ENCODE measurements around the gene SLC10A3. TPM values are rescaled to one million over a fixed set of nuclear protein-coding genes. Genes with fewer than 3 reads are reported as not detected.

Gene SLC10A3
- polyA plus RNA-seq, 1 donor = 15.2 TPM

DNA sequence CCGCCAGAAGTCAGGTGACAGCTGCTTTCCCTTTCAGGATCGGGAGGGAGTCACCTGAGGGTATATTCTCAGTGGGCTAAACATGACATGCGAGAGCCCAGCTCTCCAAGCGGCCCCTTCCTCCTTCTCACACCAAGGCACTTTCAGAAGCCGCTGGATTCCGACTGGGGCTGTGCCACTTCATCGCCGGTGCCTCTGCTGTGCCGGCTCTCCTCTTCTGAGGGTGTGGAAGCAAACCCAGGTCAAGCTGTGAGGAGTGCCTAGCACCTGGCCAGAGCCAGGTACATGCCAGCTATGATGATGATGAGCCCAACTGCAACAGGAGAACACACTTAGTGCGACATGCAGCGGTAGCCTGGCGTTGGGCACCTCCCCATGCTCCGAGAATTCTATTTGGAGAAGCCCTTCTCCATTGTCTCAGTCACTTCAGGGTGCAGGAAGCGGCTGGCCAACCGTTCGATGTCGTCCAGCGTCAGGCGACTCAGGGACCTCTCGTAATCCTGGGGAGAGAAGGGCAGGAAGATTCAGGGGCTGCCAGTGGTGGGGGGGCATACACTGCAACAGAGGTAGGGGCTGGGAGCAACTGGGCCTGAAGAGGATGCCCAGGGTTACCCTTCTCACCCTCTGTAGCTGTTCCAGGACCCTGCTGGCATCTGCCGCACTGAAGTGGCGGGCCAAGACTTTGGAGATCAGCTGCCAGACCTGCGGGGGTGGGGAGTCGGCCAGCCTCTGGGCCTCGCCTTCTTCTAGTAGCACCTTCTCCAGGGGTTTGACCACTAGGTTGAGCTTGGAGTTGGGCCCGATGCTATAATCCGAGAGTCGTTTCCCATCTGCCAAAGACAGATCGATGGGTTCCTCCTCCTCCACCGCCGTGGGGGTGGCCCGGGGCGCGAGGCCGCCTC, 5.0 kb downstream of the SLC10A3 start:
- DNase-seq = no peak

DNA sequence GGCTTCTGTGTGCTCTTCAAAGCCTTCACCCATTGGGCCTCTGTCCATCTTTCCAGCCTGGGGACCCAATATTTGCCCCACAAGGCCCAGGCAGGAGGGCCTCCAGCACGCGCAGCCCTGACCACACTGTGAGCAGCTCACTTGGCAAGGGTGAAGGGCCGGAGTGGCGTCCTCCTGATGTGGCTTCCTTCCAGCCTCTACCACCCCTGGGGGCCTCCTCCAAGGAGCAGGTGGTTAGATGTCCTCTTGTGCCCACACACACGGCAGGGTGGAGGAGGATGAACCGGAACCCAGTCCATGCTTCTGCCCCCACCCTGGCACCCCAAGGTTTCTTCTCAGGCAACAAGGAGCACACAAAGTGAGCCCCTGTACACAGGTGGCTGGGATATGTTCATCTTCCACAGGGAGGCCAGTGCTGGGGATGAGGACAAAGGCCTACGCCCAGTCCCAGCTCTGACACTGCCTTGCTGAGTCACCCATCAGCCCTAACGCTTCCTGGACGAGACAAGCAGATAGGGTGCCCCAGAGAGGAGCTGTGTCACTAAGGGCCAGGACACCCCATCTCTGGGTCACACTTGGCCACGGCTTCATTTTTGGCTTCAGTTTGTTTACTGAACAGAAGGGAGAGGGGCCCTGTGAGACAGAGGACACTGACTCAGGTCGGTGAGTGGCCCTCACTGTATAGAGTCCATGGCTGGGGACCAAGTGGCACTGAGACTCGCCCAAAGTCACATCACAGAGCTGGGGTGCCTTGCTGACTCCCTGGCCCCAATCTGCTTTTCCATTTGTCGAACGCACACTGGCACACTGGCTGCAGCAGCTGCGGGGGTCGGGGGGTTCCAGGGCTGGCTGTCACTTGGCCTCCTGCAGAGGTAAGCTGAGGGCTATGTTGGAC, 5.9 kb downstream of the SLC10A3 start:
- DNase-seq = no peak

DNA sequence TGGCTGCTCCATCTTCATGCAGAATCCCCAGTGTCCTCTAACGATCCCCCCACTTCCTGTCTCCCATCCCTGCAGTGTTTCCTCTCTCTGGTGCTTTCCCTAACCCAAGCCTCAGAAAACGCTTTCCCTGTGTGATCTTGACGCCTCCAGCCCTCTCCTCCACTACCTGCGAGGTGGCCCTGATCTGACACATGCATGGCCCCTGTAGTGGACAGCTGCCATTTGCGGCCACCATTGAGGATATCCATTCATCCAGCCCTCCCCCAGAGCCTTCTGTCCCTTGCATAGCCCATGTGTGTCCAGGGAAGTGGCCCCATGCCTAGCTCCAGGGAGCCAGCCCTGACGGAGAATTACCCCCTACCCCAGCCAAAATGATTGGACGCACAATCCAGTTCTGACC, 7.1 kb downstream of the SLC10A3 start:
- DNase-seq = no peak

DNA sequence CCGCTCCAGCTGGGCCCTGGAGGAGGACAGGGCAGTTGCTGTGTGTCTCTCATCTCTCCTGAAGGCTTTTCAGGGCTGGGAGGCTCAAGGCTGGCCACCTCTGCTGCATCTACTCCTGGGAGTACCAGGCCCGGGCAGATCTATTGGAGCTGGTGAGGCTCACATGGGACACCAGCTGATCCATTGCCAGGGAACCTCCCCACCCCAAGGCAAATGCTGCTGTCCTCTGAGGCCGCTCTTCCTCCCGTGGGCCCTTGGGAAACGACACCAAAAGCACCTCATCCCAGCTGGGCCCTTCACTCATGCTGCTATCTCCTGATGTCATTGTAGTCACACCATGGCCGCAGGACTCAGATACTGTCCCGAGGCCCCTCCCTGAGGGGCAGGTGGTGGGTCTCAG, 7.6 kb downstream of the SLC10A3 start:
- DNase-seq = no peak

DNA sequence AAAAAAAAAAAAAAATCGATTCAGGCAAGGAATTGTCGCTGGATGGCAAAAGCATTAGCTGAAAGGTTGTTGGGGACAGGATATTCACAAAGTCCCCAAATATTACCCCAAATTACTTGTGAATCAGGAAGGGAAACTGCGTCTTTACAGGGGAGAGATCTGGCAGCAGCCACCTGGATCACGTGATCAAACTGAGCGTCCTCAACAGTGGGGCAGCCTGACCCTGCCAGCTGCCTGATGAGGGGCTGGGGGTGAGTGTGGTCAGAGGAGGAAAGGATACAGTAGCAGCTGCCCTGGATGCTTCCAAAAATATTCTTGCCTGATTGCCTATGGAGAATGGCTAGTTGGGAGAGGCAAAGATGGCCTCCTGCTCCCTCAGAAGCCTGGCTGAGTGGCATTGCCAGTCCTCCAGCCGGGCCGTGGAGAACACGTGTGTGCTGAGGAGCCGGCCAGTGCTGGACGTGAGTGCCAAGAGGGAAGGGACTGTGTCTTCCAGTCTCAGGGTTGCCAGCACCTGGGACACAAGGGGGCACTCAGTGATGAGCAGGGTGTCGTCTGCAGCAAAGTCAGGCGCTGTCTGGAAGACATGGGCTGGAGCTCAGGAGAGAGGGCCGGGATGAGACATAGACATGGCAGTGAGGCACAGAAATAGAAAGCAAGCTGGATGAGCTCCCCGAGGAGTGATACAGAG, 8.4 kb downstream of the SLC10A3 start:
- DNase-seq = no peak

DNA sequence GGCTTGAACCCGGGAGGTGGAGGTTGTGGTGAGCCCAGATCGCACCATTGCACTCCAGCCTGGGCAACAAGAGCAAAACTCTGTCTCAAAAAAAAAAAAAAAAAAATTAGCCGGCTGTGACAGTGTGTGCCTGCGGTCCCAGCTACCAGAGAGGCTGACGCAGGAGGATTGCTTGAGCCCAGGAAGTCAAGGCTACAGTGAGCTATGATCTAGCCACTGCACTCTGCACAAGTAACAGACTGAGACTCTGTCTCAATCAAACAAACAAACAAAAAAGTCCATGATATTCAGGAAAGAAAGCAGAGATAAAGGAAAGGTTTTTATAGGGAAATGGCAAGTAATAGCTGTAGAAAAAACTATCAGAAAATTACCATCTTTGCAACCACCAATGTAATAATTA, 9.2 kb downstream of the SLC10A3 start:
- no peak for DNase-seq

DNA sequence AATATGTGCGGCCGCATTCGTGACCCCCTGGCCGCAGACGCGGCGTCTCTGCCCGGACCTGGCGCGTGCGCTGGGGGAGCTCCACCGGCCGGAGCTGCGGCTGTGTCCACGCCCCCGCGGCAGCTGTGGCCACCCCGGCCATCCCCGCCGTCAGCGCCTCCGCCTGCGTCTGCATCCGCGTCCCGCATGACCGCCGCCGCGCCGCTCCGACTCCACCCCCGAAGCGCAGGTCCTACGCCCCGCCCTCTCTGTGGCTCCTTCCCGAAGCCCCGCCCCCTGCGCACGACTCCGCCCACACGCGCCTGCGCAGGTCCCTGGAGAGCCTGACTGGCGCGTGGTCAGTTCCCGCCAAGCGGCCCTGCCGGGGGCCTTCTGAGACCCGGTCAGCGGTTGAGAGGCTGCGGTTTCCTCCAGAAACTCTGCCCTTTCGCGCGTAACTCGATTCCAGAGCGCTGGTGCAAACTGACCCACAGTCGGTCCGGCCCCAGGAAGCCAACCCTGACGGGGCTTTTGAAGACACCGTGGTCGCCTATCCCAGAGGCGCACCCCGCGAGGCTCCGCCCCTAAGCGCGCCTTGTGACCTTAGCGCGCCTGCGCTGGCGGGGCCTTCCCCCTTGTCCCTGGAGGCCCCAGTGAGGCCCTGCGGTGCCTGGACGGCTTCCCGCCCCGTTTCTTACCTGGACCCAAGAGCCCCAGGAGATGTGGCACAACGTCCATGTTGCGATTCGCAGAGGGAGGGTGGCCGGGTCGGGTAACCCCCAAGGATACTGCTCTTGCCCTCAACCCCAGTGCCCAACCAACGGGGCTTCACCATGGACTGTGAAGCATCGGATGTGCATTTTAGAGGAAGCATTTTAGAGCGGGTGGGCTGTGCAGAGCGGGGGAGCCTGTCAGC, 11.5 kb downstream of the SLC10A3 start, which contains the start of gene LAGE3:
Gene LAGE3, minus strand, starts transcription at position 554 of the 895 bp plus-strand sequence. Its CDS starts 366 bp downstream, at position 188.
- DNase-seq = peak; percentile 82

DNA sequence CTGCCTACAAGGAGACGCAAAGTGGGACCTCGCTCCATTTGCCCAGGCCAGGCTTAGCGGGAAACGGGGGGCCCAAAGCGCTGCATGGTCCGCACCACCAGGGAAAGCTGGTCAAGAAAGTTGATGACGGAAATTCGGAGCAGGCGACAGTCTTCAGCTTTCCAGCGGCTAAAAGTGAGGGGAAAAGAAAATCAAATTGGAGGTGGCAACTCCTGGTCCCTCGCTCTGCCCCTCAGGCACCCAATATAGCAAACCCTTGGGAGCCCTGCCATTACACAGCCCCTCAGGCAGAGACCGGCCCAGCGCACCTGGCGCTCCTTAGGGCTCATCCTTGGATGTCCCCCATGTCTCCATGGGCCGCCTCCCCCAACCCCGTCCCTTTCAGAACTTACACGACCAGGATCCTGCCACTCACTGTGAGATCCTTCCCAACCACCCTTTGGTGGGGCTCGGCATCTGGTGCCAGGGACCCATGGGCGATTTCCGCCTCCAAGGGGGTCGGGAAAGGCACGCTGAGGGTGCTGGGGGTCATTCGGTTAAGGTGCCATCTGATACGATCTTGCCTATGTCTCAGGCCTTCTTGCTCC, 12.4 kb downstream of the SLC10A3 start:
- no peak for DNase-seq

DNA sequence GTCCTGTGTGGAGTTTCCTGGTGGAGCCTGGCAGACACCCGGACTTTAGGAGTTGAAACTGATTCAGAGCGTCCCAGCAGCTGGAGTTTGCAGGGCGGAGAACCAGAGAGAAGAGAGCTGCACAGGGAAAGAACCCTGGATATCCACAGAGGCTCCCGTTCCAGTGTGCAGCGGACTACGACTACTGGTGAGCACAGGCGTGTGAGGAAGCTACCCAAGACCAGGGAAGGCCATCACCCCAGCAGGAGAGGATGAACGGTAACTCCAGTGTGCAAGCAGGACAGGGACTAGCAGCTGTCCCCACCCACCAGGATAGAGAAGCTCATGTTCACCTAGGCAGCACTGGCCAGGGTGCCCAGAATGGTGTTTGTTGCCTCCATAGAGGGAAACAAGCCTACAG, 13.6 kb downstream of the SLC10A3 start:
- no peak for DNase-seq

DNA sequence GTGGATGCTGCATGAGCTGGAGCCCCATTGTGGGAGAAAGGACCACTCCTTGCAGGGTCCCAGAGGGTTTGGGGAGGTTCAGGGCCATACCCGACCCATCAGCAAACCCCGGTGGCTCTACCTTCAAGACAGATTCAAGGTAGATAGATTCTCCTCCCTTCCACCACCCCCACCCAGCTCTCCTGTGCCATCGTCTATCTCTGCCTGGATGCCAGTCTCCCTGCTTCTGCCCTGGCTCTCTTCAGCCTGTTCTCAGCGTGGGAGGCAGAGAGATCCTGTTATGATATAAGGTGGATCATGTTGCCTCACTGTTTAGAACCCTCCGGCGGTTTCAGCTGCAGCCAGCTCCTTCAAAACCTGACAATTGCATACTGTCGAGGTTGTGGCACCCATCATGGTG, 16.7 kb downstream of the SLC10A3 start:
- DNase-seq = no peak

DNA sequence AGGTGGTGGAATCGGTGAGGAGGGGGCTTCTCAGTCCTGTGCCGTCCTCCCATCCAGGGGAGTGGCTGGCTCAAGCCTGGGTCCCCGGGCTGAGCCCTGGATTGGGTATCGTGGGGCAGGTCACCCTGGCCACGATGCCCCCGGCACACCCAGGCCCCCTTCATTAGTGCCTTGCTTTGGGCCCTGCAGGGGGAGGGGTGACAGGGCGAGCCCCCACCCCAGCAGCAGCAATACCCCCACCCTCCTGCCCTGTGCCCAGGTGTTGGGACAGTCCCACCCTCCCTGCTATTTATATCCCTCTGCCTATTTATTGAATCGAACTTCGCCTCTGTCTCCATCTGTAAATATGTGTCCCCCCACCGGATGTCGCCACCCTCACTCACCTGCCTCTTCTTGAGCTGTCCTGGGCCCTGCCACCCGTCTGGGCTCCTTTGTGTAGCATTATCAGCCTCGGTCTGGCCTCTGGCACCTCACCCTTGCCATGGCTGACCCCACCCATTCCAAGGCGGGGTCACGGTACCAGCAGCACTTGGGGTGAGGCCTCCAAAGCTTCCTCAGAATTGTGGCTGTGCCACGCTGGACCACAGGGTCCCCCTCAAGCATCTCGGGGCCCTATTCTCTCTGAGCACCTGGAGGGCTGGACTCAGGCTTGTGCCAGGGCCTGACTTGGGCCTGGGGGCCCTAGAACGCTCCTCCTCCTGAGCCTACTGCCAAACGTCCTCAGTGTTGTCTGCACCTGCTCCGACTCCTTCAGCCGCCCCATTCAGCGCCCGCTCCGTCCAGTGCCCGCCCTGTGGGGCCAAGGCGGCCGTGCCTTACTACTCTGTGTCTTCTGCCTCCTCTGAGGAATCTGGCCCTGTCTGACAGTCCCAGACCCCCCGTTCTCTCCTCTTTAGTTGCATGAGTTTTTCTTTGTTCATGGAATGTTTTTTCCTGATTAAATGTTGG, 17.5 kb downstream of the SLC10A3 start:
- no peak for DNase-seq

DNA sequence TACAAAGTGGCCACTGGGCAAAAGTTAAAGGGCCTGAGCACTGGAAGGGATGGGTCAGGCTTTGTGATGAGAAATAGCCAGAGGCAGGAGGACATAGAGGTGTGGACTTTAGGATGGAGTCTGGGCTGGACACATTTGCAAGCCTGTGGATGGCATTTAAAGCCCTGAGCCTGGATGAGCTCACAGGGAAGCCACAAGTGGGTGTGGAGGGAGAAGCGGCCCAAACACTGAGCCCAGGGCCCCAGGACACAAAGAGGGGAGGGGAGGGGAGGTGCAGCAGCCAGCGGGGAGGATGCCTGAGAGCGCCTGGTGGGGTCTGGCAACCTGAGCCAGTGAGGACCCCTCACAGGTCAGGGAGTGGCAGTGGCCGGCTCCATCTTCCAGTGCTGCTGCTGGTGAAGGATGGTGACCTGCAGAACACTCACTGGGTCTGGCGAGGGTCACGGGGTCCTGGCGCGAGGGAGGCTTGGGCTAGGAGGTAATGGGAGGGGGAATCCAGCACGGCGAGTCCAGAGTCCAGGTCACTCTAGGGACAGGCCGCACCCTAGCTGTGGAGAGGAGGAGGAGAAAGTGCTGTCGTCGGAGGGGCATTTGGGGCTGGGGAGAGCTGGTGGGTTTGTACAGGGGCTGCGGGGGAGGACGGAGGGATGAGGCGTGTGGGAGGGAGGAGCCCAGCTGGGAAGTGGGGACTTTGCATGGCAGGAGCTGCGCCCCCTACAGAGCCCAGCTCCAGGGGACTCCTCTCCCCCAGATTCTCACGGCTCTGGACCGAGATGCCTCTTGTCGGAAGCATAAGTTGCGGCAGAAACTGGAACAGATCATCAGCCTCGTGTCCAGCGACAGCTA, 18.4 kb downstream of the SLC10A3 start:
- DNase-seq = no peak

DNA sequence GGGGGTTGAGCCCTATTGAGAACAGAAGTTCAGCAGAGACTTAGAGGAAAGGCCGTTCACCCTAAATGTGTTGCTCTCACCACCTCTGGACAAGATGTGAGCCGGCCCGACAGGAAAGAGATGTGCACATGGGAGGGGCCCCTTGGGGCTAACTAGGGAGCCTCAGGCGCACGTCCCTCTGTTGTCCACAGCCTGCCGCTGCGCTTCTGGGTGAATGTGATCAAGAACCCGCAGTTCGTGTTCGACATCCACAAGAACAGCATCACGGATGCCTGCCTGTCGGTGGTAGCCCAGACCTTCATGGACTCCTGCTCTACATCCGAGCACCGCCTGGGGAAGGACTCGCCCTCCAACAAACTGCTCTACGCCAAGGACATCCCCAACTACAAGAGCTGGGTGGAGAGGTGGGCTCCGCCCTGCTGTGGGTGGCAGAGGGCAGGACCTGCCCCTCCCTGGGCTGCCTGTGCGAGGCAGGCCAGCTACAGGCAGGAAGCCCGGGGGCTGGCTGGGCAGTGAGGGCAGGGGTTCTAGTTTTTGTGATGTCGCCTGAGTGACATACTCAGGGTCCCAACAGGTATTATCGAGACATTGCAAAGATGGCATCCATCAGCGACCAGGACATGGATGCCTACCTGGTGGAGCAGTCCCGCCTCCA, 19.4 kb downstream of the SLC10A3 start:
- no peak for DNase-seq

DNA sequence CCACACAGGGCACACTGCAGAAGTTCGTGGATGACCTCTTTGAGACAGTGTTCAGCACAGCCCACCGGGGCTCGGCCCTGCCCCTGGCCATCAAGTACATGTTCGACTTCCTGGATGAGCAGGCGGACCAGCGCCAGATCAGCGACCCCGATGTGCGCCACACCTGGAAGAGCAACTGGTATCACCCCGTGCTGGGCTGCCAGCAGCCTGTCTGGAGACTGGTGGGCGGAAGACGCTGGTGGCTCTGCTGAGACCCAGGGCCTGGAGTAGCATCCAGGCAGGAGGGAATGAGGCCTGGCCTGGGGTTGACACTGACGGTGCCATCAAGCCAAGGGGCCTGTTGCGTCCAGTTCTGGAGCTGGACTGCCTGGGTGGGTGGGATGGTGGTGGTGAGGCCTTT, 20.0 kb downstream of the SLC10A3 start:
- no peak for DNase-seq

DNA sequence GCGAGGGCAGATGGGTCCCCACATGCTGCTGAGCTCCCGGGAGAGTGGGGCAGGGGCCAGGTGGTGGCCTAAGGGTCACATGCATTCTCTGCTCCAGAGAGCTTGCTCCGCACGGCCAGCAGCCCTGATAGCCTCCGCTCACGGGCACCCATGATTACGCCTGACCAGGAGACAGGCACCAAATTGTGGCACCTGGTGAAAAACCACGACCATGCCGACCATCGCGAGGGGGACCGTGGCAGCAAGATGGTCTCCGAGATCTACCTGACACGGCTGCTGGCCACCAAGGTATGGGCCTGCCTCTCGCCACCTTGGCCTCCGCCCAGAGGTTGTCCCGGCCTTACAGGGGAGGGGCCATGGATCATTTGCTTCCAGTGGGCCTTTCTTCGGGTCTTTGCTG, 20.5 kb downstream of the SLC10A3 start:
- no peak for DNase-seq

DNA sequence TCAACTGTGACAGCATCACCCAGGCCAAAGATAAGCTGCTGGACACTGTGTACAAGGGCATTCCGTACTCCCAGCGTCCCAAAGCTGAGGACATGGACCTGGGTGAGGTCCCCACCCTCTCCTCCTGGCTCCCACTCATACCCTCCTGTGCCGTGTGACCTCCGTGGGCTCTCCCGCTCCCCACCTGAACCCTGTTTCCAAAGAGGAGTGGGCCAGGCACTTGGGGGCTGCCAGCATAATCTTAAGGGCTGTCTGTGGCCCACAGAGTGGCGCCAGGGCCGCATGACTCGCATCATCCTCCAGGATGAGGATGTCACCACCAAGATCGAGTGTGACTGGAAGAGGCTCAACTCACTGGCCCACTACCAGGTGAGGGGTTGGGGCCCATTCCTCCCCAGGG, 21.3 kb downstream of the SLC10A3 start:
- DNase-seq = no peak

DNA sequence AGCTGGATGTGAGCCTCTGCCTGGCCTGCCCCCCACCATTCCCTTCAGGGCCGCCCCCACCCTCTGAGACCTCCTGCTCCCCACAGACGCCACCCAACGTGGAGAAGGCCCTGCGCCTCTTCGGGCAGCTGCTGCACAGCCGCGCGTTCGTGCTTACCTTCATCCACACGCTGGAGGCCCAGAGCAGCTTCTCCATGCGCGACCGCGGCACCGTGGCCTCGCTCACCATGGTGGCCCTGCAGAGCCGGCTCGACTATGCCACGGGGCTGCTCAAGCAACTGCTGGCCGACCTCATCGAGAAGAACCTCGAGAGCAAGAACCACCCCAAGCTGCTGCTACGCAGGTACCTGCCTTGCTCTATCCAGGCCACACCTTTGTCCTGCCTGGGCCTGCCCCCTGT, 22.2 kb downstream of the SLC10A3 start:
- no peak for DNase-seq

DNA sequence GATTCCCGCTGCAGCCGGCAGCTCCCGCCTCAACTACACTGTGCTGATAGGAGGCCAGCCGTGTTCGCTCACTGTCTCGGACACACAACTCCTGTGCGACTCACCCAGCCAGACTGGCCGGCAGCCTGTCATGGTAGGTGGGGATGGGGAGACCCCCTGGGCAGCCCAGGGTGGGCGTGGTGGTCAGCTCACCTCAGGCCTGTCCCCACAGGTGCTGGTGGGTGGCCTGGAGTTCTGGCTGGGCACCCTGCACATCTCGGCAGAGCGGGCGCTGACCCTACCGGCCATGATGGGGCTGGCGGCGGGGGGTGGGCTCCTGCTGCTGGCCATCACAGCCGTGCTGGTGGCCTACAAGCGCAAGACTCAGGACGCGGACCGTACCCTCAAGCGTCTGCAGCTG, 22.9 kb downstream of the SLC10A3 start:
- DNase-seq = no peak

Measured in left kidney (tissue), 2 donors.